NCI-H2029 treated with DMSO at 0.1 percent for 48 hours (cell line): Measurements from ENCODE around the gene CADM1.
A peak's percentile ranks its signal among the peaks of the same experiment; 100 is the strongest.

ENCODE experiments used
- DNase-seq: peaks from one replicate; lab custom pipeline; 2025; lab: John Stamatoyannopoulos, UW

CADM1 gene

DNA sequence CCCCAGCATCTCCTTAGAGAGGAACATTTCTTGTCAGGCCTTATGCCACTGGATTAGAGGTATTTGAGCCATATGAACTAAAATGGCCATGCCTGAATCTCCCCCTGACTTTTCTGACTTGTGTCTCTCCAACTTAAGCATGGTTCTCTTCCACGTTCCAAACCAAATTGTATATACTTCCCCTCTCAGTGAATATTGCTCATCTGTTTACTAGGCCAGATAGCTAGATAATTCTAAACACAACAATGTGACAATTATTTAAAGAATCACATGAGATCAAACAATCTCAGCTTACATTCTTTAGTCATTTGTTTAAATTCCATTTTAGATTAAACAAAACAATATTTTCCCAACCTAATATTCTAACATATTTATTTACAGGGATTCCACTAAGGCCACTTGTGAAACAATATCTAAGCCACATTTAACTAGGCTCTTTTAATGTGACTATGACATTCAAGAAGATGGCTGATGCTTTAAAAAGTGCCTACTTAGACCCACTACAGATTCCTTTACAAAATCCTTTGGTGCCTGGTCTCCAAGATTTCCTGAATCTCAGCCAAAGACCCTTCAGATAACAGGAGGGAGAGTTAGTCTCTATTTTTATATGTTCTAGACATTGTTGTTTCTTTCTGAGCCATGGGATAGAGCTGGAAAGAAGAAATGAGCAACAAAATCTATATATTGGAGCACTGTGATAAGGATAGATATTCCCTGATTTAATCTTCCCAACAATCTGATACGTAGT lies 105.7 kb downstream of the CADM1 start:
- DNase-seq, result no peak

DNA sequence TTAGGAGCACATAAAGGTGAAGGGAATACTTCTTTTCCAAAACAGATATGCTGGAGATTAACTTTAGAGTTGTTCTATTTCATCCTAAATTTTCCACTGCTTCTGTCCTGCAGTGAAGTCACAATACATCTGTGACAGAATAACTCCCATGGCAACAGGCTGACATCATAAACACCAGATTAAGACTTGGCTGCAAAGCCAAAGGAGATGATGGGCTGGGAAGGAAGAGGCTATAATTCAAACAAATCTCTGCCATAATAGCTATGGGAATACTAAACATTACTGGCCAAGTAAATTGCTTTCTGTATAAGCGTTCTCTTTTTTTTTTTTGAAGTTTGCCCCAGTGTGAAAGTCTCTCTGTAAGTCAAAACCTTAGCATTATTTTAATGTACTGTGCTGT lies 107.7 kb downstream of the CADM1 start:
- DNase-seq, result no peak

DNA sequence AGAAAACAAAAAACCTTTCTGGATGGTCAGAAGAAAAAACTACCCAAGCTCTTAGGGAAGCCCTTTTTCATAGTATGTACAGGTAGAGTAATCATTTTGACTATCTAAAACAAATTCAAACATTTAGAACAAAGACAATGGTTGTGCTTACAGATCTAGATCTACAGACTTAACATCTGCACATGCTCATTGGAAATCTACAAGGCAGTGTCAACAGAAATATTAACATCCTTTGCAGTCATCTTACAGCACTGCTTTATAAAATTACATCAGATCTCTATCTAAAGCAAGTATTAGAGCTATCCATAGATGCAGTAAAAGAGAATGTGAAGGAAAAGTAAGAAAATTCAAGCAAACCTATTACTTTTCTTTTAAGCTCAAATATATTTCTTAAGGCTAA lies 110.3 kb downstream of the CADM1 start:
- no peak for DNase-seq

DNA sequence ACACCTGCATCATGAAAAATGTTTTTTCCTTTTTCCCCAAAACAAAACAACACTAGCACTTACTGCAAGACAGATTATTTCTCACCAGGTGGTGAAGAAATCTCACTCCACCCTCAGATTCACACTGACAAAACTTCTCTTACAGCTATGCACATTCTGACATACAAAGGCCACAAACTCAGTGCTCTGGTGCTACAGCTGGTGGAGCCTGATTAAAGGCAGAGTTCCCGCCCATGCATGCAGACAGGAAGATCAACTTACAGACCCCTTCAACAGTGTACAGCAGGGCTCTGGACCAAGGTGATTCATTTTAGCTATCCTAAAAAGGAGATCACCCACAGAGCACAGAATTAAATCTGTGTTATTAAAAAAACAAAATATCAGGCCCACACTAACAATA lies 112.6 kb downstream of the CADM1 start:
- DNase-seq, result peak; percentile 16

DNA sequence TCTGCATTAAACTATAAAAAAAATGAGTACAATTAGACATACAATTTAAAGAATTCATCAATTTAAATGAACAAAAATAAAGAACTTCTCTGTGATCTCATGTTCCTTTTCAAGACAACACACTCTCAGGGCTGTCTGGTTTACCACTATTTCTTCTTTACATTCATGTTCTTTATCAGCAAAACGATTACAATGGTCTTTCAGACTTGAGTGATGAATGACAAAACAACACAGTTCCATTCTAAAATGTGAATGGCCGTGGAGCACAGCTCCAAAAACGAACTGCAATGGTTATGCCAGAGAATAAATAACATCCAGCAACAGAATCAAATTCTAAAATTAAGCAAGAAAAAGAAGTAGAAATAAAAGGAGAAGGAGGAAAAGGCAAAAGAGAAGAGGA lies 113.1 kb downstream of the CADM1 start:
- no peak for DNase-seq

DNA sequence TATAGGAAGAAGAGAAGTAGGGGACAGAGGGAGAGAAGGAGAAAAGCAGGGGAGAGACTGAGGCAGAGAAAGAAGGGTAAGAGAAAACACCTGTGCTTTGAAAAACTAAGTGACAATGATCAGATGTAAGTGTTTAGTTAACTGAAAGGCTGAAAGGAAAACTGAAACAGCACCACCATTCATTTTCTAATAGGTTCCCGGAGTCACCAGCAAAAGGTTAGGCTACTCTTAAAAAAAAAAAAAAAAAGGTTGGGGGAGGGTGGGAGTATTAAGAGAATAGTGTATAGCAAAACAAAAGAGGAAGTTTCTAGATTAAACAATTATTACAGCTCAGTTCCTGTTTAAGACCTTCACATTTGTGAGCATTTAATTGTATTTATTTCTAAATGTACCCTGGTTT lies 113.8 kb downstream of the CADM1 start:
- DNase-seq, result no peak

DNA sequence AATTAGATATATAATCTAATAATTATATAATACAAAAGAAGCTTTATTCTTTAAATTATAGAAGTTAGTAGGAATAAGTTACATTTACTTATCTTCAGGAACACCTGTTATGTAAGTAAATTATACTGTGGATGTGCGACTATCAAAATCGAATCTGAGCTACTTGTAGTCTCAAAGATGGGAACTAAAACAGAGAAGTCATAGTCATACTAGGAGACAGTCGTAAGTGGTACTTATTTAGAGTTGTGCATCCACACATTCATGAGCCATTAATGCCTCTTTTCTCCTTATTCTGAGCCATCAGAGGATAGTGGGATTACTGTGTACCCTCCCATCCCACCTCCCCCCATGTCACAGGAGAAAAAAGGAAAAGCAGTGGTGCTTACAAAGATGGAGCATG lies 114.4 kb downstream of the CADM1 start:
- no peak for DNase-seq

DNA sequence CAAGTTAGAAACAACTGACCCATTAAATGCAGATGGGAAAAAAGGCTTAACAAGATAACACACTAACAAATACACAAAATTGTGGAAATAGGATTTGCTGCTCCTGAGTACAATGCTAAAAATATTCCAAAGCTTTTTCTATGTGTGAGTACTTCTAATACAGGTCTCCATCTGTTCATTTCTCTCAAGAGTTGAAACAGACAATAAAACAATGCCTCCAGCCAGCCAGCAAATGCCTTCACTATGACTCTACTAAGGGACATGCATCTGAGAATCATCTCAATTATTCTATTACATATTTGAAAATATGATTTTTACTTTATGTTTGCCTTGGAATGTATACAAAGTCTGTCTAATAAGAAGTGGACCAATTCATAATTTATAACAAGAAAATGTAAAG lies 119.0 kb downstream of the CADM1 start:
- no peak for DNase-seq

DNA sequence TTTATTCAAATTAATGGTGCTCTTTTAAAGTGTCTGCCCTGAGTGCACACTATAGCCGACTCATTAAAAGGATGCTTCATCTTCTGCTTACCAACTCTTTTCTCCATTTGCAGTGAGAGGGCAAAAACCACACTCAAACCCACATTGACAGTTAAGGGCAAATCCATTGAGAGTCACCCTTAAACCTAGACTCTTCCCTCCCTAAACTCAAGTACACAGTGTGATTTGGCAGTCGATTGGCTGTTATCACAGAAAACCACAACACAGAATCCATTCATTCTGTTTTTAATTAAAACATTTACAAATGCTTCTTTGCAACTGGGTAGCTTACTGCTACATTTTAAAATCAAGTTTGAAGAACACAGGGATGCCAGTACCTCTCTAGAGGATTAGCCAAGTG lies 120.0 kb downstream of the CADM1 start:
- DNase-seq, result no peak

DNA sequence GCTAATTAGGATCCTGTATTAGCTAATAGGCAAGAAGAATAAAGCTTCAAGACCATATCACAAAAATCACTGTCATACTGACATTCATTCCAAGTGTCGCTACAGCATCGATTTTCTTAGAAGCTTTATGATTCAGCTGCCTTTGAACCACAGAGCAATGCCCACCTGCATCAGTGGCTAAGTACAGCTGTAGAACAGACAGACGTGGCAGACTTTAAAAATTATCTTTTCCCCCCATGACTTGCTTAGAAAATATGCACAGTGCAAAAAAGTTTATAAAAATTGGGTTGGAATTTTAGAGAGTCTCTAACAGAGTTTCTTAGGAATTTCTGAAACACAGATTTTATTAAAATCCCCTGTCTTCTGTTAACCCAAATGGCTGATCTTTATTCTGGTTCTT lies 120.8 kb downstream of the CADM1 start:
- DNase-seq, result no peak

DNA sequence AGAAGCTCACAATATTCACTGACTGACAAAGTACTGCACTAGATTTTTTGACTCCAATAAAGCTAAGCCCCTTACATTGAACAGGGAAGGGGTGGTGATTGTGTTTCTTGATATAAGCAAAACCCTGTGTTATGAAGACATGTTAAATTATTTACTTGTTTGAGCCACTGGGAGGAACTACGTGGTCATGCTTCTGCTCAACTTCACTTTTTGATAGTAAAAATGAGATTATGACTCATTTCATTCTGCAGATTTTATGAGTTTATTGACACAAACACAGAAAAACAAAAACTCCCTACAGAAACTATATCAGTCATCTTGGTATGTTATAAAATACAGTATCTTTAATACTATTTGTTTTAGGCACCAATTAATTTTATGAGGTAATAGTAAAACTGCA lies 124.7 kb downstream of the CADM1 start:
- no peak for DNase-seq

DNA sequence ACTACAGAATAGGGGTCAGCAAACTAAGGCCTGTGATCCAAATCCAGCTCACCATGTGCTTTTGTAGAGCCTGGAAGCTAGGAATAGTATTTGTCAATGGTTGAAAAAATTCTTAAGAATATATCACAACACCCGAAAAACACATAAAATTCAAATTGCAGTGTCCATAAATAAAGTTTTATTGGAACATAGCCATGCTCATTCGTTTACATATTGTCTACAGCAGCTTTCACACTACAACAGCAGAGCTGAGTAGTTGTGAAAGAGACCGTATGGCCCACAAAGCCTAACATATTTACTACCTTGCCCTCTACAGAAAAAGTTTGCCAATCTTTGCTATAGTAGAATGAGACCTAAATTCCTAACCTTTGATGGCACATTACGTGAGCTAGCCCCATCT lies 125.7 kb downstream of the CADM1 start:
- no peak for DNase-seq

DNA sequence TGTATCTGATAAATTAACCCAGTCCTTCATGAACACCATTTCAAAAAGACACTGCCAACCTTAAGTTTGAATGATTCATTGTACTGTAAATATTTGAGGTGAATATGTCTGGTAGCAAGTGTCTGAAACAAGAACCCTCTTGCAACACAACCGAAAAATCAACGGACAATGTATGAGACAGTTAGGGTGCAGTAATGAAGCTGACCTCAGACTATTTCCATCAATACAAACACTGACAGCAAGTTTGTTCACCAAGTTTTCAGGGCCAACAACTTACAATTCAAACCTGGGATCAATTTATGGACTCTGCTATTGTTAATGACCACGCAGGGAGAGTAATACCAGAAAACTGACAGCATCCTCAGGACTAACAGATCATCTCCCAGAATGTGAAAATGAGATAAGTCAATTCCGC lies 126.3 kb downstream of the CADM1 start:
- no peak for DNase-seq

DNA sequence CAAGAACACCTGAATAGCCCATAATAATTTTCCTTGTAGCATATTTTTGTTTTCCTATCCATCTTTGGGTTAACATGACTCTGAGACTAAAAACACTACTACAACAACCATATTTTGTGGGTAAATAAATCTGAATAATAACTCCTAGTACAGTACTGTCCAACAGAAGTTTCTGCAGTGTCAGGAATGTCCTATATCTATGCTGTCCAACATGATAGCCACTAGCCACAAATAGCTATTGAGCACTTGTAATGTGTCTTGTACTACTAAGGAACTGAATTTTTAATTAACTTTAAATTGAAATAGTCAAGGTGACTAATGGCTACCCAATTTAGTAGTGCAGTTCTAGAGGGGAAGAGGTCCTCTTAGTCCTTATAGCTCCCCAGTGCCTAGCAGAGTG lies 135.6 kb downstream of the CADM1 start:
- no peak for DNase-seq

DNA sequence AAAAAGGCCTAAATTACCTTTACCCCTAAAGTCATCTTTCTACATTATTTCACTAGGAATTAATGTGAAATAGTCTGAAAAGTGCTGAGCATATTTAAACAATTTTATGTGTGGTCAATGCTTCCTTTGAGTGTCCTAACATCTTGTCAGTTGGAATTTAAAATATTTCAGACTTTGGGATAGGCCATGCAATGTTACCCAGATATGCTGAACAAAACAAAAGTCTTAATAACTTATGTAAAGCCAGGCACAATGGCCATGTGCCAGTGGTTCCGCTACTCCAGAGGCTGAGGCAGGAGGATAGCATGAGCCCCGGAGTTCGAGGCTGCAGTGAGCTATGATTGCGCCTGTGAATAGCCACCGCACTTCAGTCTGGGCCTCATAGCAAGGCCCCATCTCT lies 137.4 kb downstream of the CADM1 start:
- no peak for DNase-seq

DNA sequence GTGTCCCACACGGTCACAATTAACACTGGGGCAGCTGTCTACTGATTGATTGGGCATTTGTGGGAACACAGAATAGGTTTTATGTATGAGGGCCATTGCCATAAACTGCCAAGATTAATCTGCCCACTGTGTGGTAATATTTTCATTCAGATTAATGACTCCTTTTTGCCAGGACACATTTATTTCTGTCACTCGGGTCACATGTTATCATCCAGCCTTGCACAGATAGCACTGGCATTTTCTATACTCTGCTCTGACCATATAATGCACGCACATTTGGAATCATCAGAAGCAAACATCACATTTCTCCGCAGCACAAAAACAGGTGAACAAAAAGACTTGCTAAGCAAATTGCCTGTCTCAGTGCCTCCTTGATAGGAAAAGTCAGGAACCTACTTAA lies 138.3 kb downstream of the CADM1 start:
- no peak for DNase-seq

DNA sequence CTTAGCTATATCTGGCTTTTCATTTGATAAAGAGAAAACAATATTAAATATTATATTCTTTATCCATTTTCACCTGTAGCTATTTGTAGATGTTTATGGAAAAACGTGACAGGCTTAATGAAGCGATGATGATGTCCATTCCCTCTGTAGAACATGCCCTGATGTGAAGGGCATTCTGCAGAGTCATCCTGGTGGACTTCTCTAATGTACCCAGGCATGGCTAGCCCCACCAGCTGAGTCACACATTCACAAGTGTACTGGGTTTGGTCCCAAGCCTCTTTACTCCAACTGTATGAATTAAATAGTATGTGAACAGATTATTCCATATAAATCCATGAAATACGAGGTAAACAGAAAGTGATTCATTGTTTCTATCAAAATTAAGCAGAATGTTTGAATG lies 139.3 kb downstream of the CADM1 start:
- DNase-seq, result no peak

DNA sequence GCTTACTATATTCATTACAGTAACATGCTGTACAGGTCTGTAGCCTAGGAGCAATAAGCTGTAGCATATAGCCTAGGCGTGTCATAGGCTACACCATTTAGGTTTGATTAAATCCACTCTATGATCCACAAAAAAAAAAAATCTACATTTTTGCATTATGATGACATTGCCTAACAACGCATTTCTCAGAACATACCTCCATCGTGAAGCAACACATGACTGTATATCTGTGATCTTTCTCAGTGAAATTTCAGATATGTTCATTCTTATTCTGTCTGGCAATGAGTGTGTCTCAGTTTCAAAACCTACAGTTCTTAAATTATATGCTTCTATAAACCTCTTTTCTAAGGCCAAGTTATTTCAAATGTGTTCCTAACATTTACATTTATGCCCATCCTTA lies 140.3 kb downstream of the CADM1 start:
- no peak for DNase-seq

DNA sequence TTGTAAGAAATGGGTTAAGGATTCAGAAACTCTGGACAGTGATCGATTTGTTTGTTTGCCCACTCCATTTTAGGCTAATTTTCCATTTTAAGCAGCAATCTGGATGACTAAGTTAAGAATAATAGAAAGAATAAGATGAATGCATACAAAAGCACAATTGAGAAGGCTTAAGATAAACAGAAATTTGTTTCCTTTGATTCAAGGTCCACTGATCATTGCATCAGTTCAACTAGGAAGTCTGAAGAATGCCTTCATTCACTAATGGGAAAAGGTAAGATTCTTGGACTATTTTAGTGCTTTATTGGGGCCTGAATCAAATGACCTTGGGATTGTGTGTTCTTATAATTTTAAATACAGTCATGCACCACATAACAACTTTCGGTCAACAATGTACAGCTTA lies 140.8 kb downstream of the CADM1 start:
- DNase-seq, result no peak

DNA sequence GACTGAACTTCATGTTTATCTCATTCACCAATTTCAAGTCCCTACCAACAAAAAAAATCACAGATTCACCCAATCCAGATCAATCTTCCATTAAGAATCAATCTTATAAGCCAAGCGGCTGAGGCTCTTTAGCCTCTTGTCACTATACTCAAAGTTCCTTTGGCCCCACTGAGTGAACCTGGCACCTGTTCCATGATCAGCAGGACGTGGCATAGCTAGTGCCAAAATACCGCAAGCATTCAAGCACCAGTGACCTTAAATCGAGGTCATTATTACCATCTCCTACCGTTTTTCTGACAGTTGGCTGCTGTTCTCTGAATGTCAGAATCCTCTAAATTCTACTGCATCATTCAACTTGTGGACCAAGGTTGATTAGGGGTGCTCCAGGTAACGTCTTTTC lies 141.2 kb downstream of the CADM1 start:
- no peak for DNase-seq

DNA sequence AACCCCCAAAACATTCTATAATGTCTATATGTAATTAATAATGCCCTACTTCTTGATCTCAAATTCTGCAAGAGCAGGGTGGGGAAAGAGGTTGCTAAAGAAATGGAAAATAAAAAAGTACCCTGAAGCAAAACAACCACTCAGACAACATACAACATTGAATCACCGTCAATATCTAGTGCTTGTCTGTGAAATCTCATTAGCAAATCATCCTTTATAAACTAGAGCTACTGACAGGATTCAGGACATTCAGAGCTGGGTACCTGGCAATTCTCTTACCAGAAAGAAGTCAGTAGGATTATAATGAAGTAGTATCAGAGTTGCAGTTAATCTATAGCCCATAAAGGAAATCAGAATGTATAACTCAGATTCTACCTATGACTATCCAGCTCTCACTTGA lies 143.2 kb downstream of the CADM1 start:
- no peak for DNase-seq

DNA sequence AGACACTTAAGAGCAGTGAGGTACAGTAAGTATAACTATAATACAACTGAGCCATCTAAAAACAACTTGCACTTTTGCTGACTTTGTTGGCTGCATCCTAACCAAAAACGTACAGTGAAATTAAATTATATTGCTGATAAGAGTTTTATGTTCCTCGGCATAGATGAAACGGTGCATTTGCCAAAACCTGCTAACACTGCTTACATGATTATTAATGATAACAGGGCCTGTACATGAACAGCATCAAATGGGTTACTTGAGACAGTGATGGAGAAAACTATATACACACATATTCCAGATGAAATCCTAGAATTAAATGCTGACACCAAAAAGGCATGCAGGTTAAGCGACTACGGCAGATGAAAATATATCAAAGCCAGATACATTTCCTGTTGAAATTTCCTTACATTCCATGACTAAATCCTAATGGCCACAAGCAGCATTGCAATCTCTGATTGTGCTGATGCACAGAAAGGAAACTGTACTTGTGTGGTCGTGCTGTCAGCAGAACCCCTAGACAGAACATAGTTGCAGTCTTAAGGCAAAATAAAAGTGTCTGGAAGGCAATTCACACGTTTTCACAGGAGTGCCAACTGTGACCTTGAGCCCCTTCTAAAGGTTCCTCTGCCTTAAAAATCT lies 143.9 kb downstream of the CADM1 start:
- no peak for DNase-seq

DNA sequence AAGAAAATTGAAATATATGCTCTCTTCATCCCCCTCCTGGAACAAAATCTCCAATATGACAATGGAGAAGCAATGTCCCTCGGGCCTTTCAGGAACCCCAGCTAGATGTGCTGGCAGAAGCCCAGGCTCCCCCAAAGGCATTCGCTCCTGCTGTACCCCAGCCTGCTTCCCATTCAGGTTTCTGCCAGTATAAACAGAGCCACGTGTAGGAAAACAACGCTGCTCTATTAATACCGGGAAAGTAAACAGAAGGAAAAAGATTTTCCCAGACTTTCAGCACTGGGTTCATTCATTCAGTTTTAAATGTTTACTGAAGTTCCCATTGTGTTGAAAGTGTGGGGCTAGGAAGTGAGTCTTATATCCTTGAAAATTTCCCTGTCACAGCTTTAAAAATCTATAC lies 147.1 kb downstream of the CADM1 start:
- DNase-seq, result no peak

DNA sequence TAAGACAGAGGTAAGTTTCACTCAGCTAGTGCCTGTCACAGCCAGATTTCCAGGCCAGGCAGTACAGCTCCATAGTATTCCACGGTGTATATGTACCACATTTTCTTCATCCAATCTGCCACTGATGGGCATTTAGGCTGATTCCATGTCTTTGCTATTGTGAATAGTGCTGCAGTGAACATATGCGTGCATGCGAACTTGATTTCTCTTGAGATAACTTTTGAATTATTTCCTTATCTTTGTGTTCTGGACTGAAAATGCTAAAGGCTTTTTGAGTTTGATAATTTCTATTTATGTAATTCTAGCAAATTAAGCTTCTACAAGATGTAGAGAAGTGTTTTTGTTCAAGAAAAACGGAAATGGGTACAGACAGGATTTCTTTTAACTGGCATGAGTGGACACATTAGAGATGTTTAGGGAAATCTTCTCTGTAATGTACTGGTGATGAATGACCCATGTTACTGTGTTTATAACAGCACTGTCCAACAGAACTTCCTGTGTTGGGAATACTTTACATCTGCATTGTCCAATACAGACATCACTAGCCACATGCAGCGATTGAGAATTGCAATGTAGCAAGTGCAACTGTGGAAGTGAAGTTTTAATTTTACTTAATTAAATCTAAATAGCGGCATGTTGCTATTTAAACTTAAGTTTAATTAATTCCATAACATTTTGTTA lies 151.3 kb downstream of the CADM1 start:
- DNase-seq, result no peak
